Right renal cortex interstitium (tissue), 3 donors: ENCODE measurements around the gene MRPL24. TPM values are rescaled to one million over a fixed set of nuclear protein-coding genes. Genes with fewer than 3 reads are reported as not detected.
"Not testable (repeated sequence)": the region's sequence is repeated elsewhere in the genome, so short reads cannot be mapped to it uniquely, and the experiment has no call there.

Experiments used
- DNase-seq, 3 donors: peaks; one replicate each; pipeline ENCODE4 v3.0.0-alpha.2; 2013; ENCODE audit warnings: low read depth in 3 of 3, low spot score in 2 of 3
- polyA plus RNA-seq, 3 donors: library from polyadenylated mRNA; unstranded; fragments of 120-200 nt; gene quantifications; one replicate each; pipeline ENCODE4 v1.2.1, GENCODE V29; 2013; ENCODE audit not compliant: insufficient read length in 3 of 3

MRPL24 gene
- 10 to 100 TPM; 73.5 to 75.7 (median 73.7) TPM for polyA plus RNA-seq

DNA sequence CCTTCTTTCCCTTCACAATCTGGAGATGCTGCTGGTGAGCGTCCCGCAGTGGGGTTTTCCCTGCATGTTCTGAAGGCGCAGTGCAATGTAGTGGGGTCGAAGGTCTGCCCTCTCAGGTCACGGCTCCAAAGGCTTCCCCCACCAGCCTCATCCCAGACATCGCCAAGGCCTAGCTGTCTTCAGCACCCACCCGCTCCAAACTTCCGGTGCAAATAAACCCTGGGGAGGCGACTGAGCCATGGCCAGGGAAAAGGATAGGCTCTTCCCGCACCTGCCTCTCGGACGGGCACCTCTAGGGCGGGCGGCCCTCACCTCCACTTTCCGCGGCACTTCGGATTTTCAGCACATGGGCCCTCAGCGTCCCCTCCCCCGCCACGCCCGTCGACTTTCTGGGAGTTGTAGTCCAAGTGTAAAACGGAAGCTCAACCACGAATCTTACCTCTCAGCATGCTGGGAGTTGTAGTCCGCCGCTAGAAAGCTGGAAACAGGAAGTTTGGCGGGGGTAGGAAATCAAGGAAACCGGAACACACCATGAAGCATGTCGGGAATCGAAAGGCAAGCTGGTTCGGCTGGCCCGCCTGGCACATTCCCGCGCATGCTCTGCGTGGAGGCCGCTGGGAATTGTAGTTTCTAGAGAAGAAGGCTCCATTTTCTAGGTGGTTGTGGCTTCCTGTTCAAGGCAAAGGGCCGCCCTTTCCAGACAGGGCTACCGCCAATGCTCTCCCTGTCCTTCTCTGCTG, at the start of gene MRPL24:
MRPL24 (minus strand) TSS at position 348 of the 740 bp plus-strand sequence. CDS start 2,384 bp downstream, outside the sequence.
- DNase-seq = peak; percentile 94 to 99 (median 98)

DNA sequence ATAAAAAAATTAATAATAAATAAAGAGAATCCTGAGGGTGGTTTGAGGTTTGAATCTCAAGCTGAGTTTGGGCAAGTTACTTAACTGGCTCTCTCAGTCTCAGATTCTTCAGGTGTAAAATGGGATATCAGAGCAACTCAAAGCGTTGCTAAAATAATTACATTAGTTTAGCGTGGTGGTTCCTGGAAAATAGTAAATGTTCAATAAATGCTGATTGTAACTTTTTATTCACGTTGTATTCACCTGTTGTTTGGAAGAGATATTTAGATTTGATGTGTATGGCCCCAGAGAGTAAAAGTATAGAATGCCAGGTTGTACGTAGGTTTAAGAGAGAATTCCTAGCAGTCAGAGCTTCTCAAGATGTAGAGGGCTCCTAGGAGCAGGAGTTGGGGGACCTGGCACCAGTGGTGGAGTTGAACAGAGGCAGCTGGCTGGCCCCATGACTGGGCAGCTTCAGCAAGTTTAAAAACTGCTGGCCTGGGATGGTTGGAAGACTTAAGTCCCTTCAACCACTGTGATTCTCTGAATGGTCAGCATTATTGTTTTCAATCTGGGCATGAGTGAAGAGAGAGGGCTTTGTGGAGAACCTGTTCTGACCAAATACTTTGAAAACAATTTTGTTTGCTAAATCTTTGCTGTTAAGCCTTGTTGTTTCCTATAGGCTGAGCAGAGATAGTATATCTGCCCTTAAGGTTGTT, 48.9 kb upstream of the MRPL24 start:
- DNase-seq = no peak

GRCh38 chr1:156788136-156788535, 47.2 kb upstream of the MRPL24 start:
- no peak for DNase-seq

GRCh38 chr1:156786640-156787039, 45.8 kb upstream of the MRPL24 start:
- DNase-seq = no peak

GRCh38 chr1:156785458-156785857, 44.6 kb upstream of the MRPL24 start:
- no peak for DNase-seq

DNA sequence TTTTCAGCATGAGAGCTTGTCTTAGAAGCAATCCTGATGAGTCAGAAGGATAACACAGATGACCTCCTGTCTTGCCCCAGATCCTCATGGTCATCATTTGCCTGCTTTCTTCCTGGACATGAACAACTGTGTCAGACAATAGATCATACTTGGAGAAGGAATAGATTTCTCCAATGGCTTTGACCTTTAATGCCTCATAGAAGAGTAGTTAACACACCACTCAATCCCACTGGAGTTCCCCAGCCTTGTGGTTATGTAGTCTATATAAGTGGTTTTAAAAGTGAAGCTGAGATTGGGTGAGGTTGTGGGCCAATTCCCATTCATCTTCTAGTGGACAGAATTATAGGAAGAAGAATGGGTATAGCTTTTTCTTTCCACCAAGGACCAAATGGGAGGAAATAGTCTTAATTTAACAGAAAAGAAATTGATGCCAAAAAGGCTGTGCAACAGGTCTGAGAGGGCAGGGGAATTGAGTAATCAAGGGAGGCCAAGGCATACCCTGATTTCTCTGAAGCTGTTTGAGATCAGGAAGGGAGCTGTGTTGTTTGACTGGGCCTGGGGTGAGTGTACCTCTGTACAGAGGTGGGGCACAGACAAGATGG, 40.8 kb upstream of the MRPL24 start:
- no peak for DNase-seq

- no peak for DNase-seq
These were observed 36.7 kb upstream of the MRPL24 start for GRCh38 chr1:156777573-156777972.

DNA sequence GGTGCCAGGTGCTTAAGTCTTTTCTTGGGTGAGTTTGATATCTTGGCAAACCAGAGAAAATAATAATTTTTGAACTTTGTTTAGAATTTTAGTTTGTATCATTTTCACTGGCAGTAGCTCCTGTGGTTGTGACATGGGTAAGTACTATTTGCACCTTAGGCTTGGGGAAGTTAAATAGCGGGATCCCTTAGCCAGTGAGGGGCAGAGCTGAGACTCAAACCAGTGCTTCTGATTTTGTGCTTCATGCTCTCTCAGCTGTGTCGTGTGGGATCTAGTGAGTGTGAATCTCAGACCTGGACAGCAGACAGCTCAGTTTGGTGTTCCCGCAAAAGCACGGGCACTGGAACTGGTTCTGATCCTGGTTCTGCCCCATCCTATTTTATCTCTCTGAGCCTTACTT, 36.1 kb upstream of the MRPL24 start:
- DNase-seq = no peak

GRCh38 chr1:156775799-156776198, 34.9 kb upstream of the MRPL24 start:
- DNase-seq = no peak

DNA sequence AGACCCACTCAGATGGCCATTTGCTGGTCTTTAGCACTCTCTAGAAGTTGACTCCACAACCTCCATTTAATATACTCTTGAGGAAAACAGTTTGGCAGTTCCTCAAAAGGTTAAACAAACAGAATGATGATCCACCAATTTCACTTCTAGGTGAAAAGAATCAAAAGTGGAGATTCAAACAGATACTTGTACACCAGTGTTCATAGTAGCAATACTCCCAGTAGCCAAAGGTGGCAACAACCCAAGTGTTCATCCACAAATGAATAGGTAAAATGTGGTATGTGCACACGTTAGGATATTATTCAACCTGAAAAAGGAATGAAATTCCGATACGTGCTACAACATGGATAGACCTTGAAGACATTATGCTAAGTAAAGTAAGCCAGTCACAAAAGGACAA, 32.7 kb upstream of the MRPL24 start:
- DNase-seq = no peak

- DNase-seq = no peak
These were observed 32.0 kb upstream of the MRPL24 start for GRCh38 chr1:156772728-156773497.

DNA sequence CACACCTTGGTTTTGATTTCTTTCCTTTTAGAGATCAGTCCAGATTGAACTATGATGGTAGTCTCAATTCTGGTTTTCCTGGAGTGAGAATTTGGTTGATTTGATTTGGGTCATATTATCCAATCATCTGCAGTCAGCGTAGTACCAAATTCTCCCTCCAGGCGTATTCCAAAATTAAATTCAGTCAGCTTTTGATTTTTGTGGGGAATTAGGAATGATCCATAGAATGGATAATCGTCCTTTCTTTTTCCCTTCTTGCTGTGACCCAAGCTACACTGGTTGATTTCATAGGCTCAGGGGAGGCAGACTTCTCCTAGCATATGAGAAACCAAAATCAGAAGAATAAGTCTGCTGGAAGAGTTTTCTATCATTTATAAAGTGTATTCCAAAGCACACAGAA, 31.3 kb upstream of the MRPL24 start:
- DNase-seq = no peak

DNA sequence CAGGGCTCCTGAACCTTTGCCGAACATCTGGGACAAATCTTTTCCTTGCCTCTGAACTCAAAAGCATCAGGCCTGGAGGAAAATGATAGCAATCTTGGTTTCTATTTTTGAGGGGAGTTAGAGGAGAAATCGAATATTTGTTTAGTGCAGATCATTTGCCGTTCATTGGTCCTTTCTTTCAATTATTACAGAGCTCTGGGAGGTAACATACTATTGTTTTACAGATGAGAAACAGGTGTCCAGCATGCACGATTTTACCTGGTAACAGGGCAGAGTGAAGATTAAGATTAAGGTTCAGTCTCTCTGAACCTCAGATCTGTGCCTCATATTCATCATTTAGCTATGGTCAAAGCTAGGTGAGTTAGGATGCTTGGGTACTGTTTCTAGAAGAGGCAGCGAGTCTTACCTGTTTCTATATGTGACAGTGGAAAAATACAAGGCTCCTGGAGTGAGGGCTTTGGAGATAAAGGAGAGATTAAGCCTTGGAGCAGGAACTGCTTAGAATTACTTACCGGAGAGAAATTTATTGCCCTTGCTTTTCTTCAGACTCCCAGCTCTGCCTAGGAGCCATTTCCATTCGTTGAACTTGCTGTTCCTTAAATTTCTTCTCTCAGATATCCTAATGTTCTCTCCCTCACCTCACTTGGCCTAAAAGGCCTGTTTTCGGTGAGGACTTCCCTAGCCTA, 27.9 kb upstream of the MRPL24 start:
- no peak for DNase-seq

DNA sequence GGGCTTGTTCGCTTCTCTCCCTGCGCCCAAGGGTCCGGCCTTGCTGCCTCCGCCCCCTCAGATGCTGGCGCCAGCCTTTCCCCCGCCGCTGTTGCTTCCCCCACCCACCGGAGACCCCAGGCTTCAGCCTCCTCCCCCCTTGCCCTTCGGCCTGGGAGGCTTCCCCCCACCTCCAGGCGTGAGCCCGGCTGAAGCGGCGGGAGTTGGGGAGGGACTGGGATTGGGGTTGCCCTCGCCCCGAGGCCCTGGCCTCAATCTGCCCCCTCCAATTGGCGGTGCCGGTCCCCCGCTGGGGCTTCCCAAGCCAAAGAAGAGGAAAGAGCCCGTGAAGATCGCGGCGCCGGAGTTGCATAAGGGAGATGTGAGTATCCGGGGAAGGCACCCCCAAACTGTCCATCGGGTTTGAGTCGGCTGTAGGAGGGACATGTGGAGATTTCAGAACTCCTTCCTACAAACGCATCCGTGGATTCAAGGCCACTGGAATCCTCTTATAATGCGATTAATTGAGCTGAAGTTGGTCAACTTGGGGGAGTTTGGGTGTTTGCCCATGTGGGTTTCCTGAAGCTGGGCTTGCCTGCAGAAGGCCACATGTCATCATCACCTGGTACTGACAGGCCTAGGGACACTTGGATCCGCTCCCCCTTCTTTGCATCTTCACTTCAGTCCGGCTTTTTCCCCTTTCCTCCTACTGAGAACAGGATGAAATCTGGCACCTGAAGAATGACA, 27.2 kb upstream of the MRPL24 start:
- DNase-seq = no peak

DNA sequence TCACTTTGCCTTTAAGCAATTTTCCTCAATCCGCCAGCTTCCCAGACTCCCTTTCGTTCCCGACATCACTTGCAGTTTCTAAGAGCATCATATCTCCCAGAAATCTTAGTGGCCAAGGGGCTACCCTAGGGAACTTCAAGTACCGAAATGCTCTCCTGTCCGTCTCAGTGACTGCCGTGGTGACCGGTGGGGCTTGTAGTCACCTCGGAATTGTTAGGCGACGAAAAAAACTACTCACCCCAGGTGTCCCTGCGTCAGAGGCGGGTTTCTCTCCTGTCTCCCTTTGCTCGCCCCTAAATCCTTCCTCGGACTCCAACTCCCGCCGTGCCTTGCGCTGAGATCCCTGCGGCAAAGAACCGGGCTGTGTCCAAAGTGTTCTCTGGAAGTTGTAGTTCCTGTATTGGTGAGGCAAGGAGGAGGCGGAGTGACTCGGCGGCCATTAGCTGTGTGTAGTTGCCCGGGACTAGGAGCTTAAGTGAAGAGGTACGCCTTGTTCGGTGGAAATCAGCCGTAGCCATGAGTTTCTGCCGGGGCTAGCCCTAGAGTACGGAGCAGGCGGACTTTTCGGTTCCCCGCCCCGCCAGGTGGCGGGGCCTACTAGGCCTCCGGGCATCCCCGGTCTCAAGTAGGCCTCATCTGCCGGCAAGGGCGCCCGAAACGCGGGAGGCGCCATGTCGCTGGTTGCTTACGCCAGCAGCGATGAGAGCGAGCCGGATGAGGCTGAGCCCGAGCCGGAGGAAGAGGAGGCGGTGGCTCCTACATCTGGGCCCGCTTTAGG, 26.4 kb upstream of the MRPL24 start, which contains the start of gene PRCC:
PRCC (plus strand) TSS at position 435 of the 778 bp plus-strand sequence; CDS start at position 672, 237 bp downstream.
- DNase-seq = peak; percentile 98 to 100 (median 99)

GRCh38 chr1:156766298-156767100, 25.6 kb upstream of the MRPL24 start:
- DNase-seq = no peak

DNA sequence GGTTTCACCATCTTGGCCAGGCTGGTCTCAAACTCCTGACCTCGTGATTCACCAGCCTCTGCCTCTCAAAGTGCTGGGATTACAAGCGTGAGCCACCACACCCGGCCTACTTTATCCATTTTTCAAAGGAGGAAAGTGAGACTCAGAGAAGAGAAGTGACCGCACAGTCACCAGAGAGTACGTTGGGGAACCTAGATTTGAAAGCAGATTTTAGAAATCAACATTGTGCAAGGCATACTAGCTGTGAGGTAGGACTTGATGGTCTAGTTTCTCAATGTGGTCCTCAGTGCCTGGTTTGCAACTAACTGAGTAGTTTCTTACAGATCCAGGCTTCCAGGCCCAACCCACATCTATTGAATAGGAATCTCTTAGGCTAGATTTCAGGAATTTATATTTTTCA, 24.8 kb upstream of the MRPL24 start:
- no peak for DNase-seq

- DNase-seq = not testable (repeated sequence)
These were observed 24.2 kb upstream of the MRPL24 start for GRCh38 chr1:156765136-156765535.
